K562 (cell line): Measurements from ENCODE around the gene IQCN. TPM values are rescaled to one million over a fixed set of nuclear protein-coding genes. Genes with fewer than 3 reads are reported as not detected.

ENCODE experiments used
- AFF1 ChIP-seq, 2 experiments: fragments of 450-650 bp; IDR thresholded peaks; 2 replicates each; pipeline ENCODE4 v1.6.1; 2018; ENCODE audit warnings: mild to moderate bottlenecking in 2 of 2, low read depth in 1 of 2; ENCODE audit not compliant: partially characterized antibody in 2 of 2
- CBX5 ChIP-seq: IDR thresholded peaks from 2 replicates; pipeline ENCODE4 v1.6.1; 2014; ENCODE audit warnings: low read depth, borderline replicate concordance
- DIDO1 ChIP-seq: fragments of 450-650 bp; IDR thresholded peaks from 2 replicates; pipeline ENCODE4 v1.6.1; 2016; ENCODE audit warnings: low read depth, missing biosample characterization, missing genetic modification characterization
- FOXK2 ChIP-seq, 2 experiments: fragments of 450-650 bp; IDR thresholded peaks in 1 of 2; conservative IDR thresholded peaks in 1 of 2; 2 replicates each; pipeline ENCODE4 v1.6.1; 2016; ENCODE audit warnings: low read depth in 2 of 2, mild to moderate bottlenecking in 1 of 2
- GATAD2A ChIP-seq: fragments of 450-650 bp; IDR thresholded peaks from 2 replicates; pipeline ENCODE4 v1.6.1; 2017
- LEF1 ChIP-seq: fragments of 450-650 bp; IDR thresholded peaks from 2 replicates; pipeline ENCODE4 v1.6.1; 2016; ENCODE audit warnings: mild to moderate bottlenecking
- OTX1 ChIP-seq: fragments of 450-650 bp; formaldehyde crosslinking; IDR thresholded peaks from 2 replicates; pipeline ENCODE4 v1.4.0; 2022; ENCODE audit warnings: mild to moderate bottlenecking
- PCBP2 ChIP-seq: fragments of 200-400 bp; formaldehyde crosslinking; IDR thresholded peaks from 2 replicates; pipeline ENCODE4 v1.6.1; 2018; ENCODE audit warnings: low read length, low read depth, mild to moderate bottlenecking, moderate library complexity; ENCODE audit not compliant: poor library complexity, severe bottlenecking
- SRF ChIP-seq, 2 experiments: fragments of 250-450, 450-650 bp in 1 of 2; sonication (Bioruptor Pico) in 1 of 2; sonication (generic) in 1 of 2; formaldehyde crosslinking; IDR thresholded peaks; 2 replicates each; pipeline versions ENCODE4 v1.5.0 to v1.5.1; 2020 to 2022; ENCODE audit warnings: mild to moderate bottlenecking in 1 of 2, missing genetic modification reagents in 1 of 2
- ZNF239 ChIP-seq: fragments of 250-450 bp; sonication (Bioruptor Pico); IDR thresholded peaks from 2 replicates; pipeline ENCODE4 v1.4.0; 2020; ENCODE audit warnings: mild to moderate bottlenecking
- ZNF347 ChIP-seq: fragments of 450-650 bp; formaldehyde crosslinking; IDR thresholded peaks from 2 replicates; pipeline ENCODE4 v1.4.0; 2020; ENCODE audit warnings: low read depth, mild to moderate bottlenecking, moderate library complexity
- ZNF449 ChIP-seq: fragments of 250-450 bp; sonication (Bioruptor Pico); IDR thresholded peaks from 2 replicates; pipeline ENCODE4 v1.8.0; 2022; ENCODE audit warnings: moderate library complexity, mild to moderate bottlenecking, inconsistent platforms
- ZNF511 ChIP-seq: sonication (generic); formaldehyde crosslinking; IDR thresholded peaks from 2 replicates; pipeline ENCODE4 v1.8.0; 2022; ENCODE audit warnings: mild to moderate bottlenecking, missing genetic modification reagents
- polyA plus RNA-seq, 8 experiments: library from polyadenylated mRNA; depleted of rRNA in 4 of 8; stranded (reverse) in 5 of 8; unstranded in 3 of 8; fragments of >200 nt; fragmentation: Nextera tagmentation in 2 of 8; fragmentation: Illumina TruSeq in 1 of 8; extraction: Ambion mirVana in 2 of 8; extraction: Trizol in 1 of 8; gene quantifications; 2 replicates each; pipeline versions ENCODE4 v1.2.1 to v1.2.3, GENCODE V29; 2011 to 2014; ENCODE audit warnings: inconsistent platforms in 1 of 8, missing spikeins in 1 of 8
- total RNA-seq, 7 experiments: library from RNA; depleted of rRNA in 6 of 7; stranded (reverse); fragments of >200 nt in 6 of 7; fragmentation: Illumina TruSeq in 2 of 7; extraction: Trizol in 2 of 7; gene quantifications; 2 replicates each; pipeline versions ENCODE4 v1.2.1 to v1.2.3, GENCODE V29; 2011 to 2021; ENCODE audit warnings: low replicate concordance in 1 of 7
- TF ChIP-seq, protein P1 (sequence below): fragments of 450-650 bp; IDR thresholded peaks from 2 replicates; pipeline ENCODE4 v1.6.1; 2017; ENCODE audit warnings: mild to moderate bottlenecking, moderate library complexity
- TF ChIP-seq, protein P2 (sequence below): sonication (generic); formaldehyde crosslinking; IDR thresholded peaks from 2 replicates; pipeline ENCODE4 v1.8.1; 2023; ENCODE audit warnings: mild to moderate bottlenecking, missing genetic modification reagents
- TF ChIP-seq, protein P3 (sequence below): IDR thresholded peaks from 2 replicates; pipeline ENCODE4 v1.6.1; 2011; ENCODE audit warnings: borderline replicate concordance, low read depth, mild to moderate bottlenecking, moderate library complexity, low read length; ENCODE audit not compliant: insufficient read depth, poor library complexity, severe bottlenecking

Gene IQCN
- total and polyA plus RNA-seq, 9 of the 15 experiments (the other 6 are each of a cell fraction or from before 2014, with no cell fraction given) = 0.01 to 0.07 (median 0.04) TPM; not detected in 3

GRCh38 chr19:18239303-18239702 lies 34.9 kb downstream of the IQCN start (continued):
- TF ChIP-seq, protein P1, sequence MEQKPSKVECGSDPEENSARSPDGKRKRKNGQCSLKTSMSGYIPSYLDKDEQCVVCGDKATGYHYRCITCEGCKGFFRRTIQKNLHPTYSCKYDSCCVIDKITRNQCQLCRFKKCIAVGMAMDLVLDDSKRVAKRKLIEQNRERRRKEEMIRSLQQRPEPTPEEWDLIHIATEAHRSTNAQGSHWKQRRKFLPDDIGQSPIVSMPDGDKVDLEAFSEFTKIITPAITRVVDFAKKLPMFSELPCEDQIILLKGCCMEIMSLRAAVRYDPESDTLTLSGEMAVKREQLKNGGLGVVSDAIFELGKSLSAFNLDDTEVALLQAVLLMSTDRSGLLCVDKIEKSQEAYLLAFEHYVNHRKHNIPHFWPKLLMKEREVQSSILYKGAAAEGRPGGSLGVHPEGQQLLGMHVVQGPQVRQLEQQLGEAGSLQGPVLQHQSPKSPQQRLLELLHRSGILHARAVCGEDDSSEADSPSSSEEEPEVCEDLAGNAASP = no peak
- TF ChIP-seq CBX5 (no peak), OTX1 (CRISPR knock-in tag) (no peak), SRF (CRISPR knock-in tag; IDR thresholded peaks at IDR 0.05) (no peak), ZNF347 (CRISPR knock-in tag) (no peak), PCBP2 (no peak), ZNF449 (CRISPR knock-in tag) (no peak), GATAD2A (no peak), LEF1 (no peak), FOXK2 (conservative IDR thresholded peaks at IDR 0.05 in 1 of 2, IDR thresholded peaks at IDR 0.05 in 1 of 2; ENCODE audit: low read depth in 2 of 2) (peak; percentile 77 to 88), DIDO1 (no peak), ZNF511 (CRISPR knock-in tag) (peak; percentile 90), ZNF239 (CRISPR knock-in tag) (no peak), AFF1 (IDR thresholded peaks at IDR 0.05; ENCODE audit: low read depth in 1 of 2, partially characterized antibody in 2 of 2) (peak in 1 of 2 experiments; percentile 79)
- TF ChIP-seq, protein P2, sequence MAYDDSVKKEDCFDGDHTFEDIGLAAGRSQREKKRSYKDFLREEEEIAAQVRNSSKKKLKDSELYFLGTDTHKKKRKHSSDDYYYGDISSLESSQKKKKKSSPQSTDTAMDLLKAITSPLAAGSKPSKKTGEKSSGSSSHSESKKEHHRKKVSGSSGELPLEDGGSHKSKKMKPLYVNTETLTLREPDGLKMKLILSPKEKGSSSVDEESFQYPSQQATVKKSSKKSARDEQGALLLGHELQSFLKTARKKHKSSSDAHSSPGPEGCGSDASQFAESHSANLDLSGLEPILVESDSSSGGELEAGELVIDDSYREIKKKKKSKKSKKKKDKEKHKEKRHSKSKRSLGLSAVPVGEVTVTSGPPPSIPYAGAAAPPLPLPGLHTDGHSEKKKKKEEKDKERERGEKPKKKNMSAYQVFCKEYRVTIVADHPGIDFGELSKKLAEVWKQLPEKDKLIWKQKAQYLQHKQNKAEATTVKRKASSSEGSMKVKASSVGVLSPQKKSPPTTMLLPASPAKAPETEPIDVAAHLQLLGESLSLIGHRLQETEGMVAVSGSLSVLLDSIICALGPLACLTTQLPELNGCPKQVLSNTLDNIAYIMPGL (CRISPR knock-in tag) = no peak
- TF ChIP-seq, protein P3, sequence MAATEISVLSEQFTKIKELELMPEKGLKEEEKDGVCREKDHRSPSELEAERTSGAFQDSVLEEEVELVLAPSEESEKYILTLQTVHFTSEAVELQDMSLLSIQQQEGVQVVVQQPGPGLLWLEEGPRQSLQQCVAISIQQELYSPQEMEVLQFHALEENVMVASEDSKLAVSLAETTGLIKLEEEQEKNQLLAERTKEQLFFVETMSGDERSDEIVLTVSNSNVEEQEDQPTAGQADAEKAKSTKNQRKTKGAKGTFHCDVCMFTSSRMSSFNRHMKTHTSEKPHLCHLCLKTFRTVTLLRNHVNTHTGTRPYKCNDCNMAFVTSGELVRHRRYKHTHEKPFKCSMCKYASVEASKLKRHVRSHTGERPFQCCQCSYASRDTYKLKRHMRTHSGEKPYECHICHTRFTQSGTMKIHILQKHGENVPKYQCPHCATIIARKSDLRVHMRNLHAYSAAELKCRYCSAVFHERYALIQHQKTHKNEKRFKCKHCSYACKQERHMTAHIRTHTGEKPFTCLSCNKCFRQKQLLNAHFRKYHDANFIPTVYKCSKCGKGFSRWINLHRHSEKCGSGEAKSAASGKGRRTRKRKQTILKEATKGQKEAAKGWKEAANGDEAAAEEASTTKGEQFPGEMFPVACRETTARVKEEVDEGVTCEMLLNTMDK = no peak
